CD14-positive monocyte (primary cell): ENCODE measurements around the gene POU6F2. TPM values are rescaled to one million over a fixed set of nuclear protein-coding genes. Genes with fewer than 3 reads are reported as not detected.

Experiments used
- DNase-seq, 3 donors: peaks; one replicate each; pipeline ENCODE4 v3.0.0-alpha.2; 2011 to 2022
- H2AFZ ChIP-seq: 2 replicates; pipeline ENCODE4 v1.6.0; 2012; ENCODE audit warnings: mild to moderate bottlenecking, low read depth, low read length, inconsistent platforms; ENCODE audit not compliant: insufficient read depth, poor library complexity, severe bottlenecking
- H3K27ac ChIP-seq, 2 donors: 1 replicate in 1 of 2; 2 replicates in 1 of 2; pipeline ENCODE4 v1.5.1; 2012 to 2013; ENCODE audit warnings: low read length in 2 of 2, control low read depth in 1 of 2, inconsistent platforms in 1 of 2, low read depth in 1 of 2, mild to moderate bottlenecking in 1 of 2
- H3K27me3 ChIP-seq, 2 donors: one replicate each; pipeline versions ENCODE4 v1.6.0 to v1.6.1; 2011 to 2013; ENCODE audit warnings: low read length in 2 of 2; ENCODE audit not compliant: control insufficient read depth in 2 of 2, insufficient read depth in 2 of 2
- H3K36me3 ChIP-seq, 2 donors: replicated peaks in 1 of 2; 1 replicate in 1 of 2; 2 replicates in 1 of 2; pipeline versions ENCODE4 v1.5.1 to v1.6.1; 2012 to 2013; ENCODE audit warnings: low read length in 2 of 2, control low read depth in 1 of 2, inconsistent platforms in 1 of 2, mild to moderate bottlenecking in 1 of 2; ENCODE audit not compliant: insufficient read depth in 2 of 2, control insufficient read depth in 1 of 2
- H3K4me1 ChIP-seq, 2 donors: 1 replicate in 1 of 2; 2 replicates in 1 of 2; pipeline versions ENCODE4 v1.5.1 to v1.6.1; 2012 to 2013; ENCODE audit warnings: low read length in 2 of 2, control low read depth in 1 of 2, inconsistent platforms in 1 of 2, mild to moderate bottlenecking in 1 of 2, moderate library complexity in 1 of 2; ENCODE audit not compliant: insufficient read depth in 2 of 2, control insufficient read depth in 1 of 2
- H3K4me2 ChIP-seq: replicated peaks from 2 replicates; pipeline ENCODE3; 2012; ENCODE audit warnings: low read length, moderate library complexity, mild to moderate bottlenecking; ENCODE audit not compliant: poor library complexity, severe bottlenecking; ENCODE audit errors: extremely low read depth
- H3K4me3 ChIP-seq, 3 experiments: fragments of 200-600 bp in 1 of 3; sonication (generic) in 1 of 3; replicated peaks in 1 of 3; 1 replicate in 2 of 3; 2 replicates in 1 of 3; pipeline ENCODE4 v1.5.1; 2011 to 2013; ENCODE audit warnings: low read length in 3 of 3, mild to moderate bottlenecking in 3 of 3, control low read depth in 2 of 3, low read depth in 2 of 3, inconsistent platforms in 1 of 3, moderate library complexity in 1 of 3
- H3K79me2 ChIP-seq: 2 replicates; pipeline ENCODE4 v1.6.0; 2012; ENCODE audit warnings: mild to moderate bottlenecking, control low read depth, inconsistent platforms, low read length, moderate library complexity; ENCODE audit not compliant: insufficient read depth
- H3K9ac ChIP-seq: 2 replicates; pipeline ENCODE4 v1.6.0; 2017; ENCODE audit warnings: low read length, mild to moderate bottlenecking; ENCODE audit not compliant: insufficient read depth, poor library complexity, severe bottlenecking
- H3K9me3 ChIP-seq, 2 donors: replicated peaks in 1 of 2; 1 replicate in 1 of 2; 2 replicates in 1 of 2; pipeline versions ENCODE4 v1.5.1 to v1.6.1; 2012 to 2013; ENCODE audit warnings: low read length in 2 of 2, control low read depth in 1 of 2; ENCODE audit not compliant: control insufficient read depth in 1 of 2, insufficient read depth in 1 of 2
- H4K20me1 ChIP-seq: 2 replicates; pipeline ENCODE4 v1.6.0; 2012; ENCODE audit warnings: mild to moderate bottlenecking, low read length, control low read depth, moderate library complexity; ENCODE audit not compliant: insufficient read depth
- H3K27ac Mint-ChIP-seq, 7 donors: one replicate each; pipeline ENCODE4 v1.8.0; 2020; ENCODE audit warnings: mild to moderate bottlenecking in 7 of 7, mixed read lengths in 7 of 7, moderate library complexity in 6 of 7, inconsistent platforms in 2 of 7
- H3K27me3 Mint-ChIP-seq, 3 donors: one replicate each; pipeline ENCODE4 v1.8.0; 2021 to 2022; ENCODE audit warnings: low read depth in 3 of 3, mild to moderate bottlenecking in 3 of 3, mixed read lengths in 3 of 3, moderate library complexity in 3 of 3, inconsistent platforms in 1 of 3
- H3K36me3 Mint-ChIP-seq, 2 donors: one replicate each; pipeline ENCODE4 v1.8.0; 2020; ENCODE audit warnings: mixed read lengths in 2 of 2, inconsistent platforms in 1 of 2, mild to moderate bottlenecking in 1 of 2
- H3K4me1 Mint-ChIP-seq: one replicate; pipeline ENCODE4 v1.8.0; 2020; ENCODE audit warnings: mild to moderate bottlenecking, mixed read lengths
- H3K4me3 Mint-ChIP-seq, 2 donors: one replicate each; pipeline ENCODE4 v1.8.0; 2020; ENCODE audit warnings: mild to moderate bottlenecking in 2 of 2, mixed read lengths in 2 of 2, moderate library complexity in 1 of 2
- H3K9me3 Mint-ChIP-seq, 7 donors: one replicate each; pipeline ENCODE4 v1.8.0; 2020 to 2022; ENCODE audit warnings: mixed read lengths in 7 of 7, mild to moderate bottlenecking in 6 of 7, moderate library complexity in 6 of 7, inconsistent platforms in 2 of 7
- WGBS: methylation state at CpG from one replicate; pipeline ENCODE4 v1.1.5; 2013; ENCODE audit warnings: missing lambda C conversion rate; ENCODE audit not compliant: insufficient coverage; 5-methylcytosine and 5-hydroxymethylcytosine counted together
- intact Hi-C, 2 donors: fragments of 100-400 bp; cut with micrococcal nuclease; formaldehyde crosslinking; loops; one replicate each; pipeline versions ENCODE4 v1.15.0 to v1.15.1; 2023
- polyA plus RNA-seq, 3 donors: library from polyadenylated mRNA; depleted of rRNA in 1 of 3; unstranded in 2 of 3; stranded (reverse) in 1 of 3; fragments of 300-500 nt in 2 of 3; fragments of >200 nt in 1 of 3; fragmentation: Illumina TruSeq in 2 of 3; gene quantifications; 1 replicate in 2 of 3; 2 replicates in 1 of 3; pipeline ENCODE4 v1.2.3, GENCODE V29; 2012 to 2021
- TF ChIP-seq, protein P1 (sequence below): fragments of 200-600 bp; IDR thresholded peaks from one replicate; pipeline ENCODE4 v1.8.0; 2022; ENCODE audit warnings: antibody characterized with exemption, mild to moderate bottlenecking

The POU6F2 gene
- polyA plus RNA-seq, 3 donors, result not detected

GRCh38 chr7:39461263-39461820, 483.6 kb downstream of the POU6F2 start:
- no CpG with 5 or more reads among the region's 4 CpGs for WGBS
- TF ChIP-seq, protein P1, sequence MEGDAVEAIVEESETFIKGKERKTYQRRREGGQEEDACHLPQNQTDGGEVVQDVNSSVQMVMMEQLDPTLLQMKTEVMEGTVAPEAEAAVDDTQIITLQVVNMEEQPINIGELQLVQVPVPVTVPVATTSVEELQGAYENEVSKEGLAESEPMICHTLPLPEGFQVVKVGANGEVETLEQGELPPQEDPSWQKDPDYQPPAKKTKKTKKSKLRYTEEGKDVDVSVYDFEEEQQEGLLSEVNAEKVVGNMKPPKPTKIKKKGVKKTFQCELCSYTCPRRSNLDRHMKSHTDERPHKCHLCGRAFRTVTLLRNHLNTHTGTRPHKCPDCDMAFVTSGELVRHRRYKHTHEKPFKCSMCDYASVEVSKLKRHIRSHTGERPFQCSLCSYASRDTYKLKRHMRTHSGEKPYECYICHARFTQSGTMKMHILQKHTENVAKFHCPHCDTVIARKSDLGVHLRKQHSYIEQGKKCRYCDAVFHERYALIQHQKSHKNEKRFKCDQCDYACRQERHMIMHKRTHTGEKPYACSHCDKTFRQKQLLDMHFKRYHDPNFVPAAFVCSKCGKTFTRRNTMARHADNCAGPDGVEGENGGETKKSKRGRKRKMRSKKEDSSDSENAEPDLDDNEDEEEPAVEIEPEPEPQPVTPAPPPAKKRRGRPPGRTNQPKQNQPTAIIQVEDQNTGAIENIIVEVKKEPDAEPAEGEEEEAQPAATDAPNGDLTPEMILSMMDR, result no peak
- H3K27me3 ChIP-seq, result no peaks in the 10 kb centered on the region
- H3K4me1 ChIP-seq, result no peaks in the 10 kb centered on the region
- no peak overlapping the region for H2AFZ ChIP-seq
- Mint-ChIP-seq H3K4me3 (no peak overlapping the region), H3K4me1 (peaks cover 9% of the 10 kb centered on the region), H3K9me3 (no peaks in the 10 kb centered on the region), H3K36me3 (no peaks in the 10 kb centered on the region), H3K27ac (no peak overlapping the region), H3K27me3 (peaks cover 4 to 6% (median 5%) of the 10 kb centered on the region in 3 donors)
- intact Hi-C loops, result no loop called here
- DNase-seq, result no peak
- no peak overlapping the region for H3K4me3 ChIP-seq
- H3K27ac ChIP-seq, result no peak overlapping the region
- H3K79me2 ChIP-seq, result no peaks in the 10 kb centered on the region
- no peaks in the 10 kb centered on the region for H3K9me3 ChIP-seq
- no peak overlapping the region for H3K4me2 ChIP-seq
- H4K20me1 ChIP-seq, result no peaks in the 10 kb centered on the region
- H3K9ac ChIP-seq, result no peak overlapping the region
- H3K36me3 ChIP-seq, result no peaks in the 10 kb centered on the region

DNA sequence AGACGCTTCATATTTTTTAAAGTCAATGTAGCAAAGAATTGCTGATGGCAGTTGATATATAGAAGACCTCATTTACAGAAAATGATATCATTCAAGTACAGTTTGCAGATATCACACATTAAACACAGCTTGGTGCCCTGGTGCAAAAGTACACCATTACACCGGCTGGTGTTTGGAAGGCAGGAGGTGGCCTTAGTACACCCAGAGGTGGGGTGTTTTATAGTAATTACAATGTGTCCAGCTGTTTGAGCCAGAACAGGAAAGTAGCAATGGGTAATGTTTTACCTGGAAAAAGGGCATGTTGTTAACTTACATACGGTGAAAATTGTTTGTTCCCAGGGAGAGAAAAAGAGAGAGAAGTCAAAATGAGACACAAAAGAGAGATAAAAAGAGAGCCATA, 485.5 kb downstream of the POU6F2 start:
- Histone ChIP-seq H3K4me3 (no peak overlapping the region), H4K20me1 (no peaks in the 10 kb centered on the region), H3K4me1 (no peaks in the 10 kb centered on the region), H3K4me2 (no peak overlapping the region), H3K79me2 (no peaks in the 10 kb centered on the region), H3K36me3 (no peaks in the 10 kb centered on the region), H3K27me3 (no peaks in the 10 kb centered on the region), H3K9me3 (no peaks in the 10 kb centered on the region), H3K9ac (no peak overlapping the region), H2AFZ (no peak overlapping the region), H3K27ac (no peak overlapping the region)
- H3K27ac Mint-ChIP-seq, result no peak overlapping the region
- TF ChIP-seq, protein P1, result no peak
- peaks cover 9% of the 10 kb centered on the region for H3K4me1 Mint-ChIP-seq
- no peak overlapping the region for H3K4me3 Mint-ChIP-seq
- intact Hi-C loops, result no loop called here
- H3K27me3 Mint-ChIP-seq, result peaks cover 4 to 7% (median 6%) of the 10 kb centered on the region in 3 donors
- DNase-seq, result no peak
- WGBS, result 88% methylated on average over 1 of the region's 3 CpGs
- H3K9me3 Mint-ChIP-seq, result no peaks in the 10 kb centered on the region
- no peaks in the 10 kb centered on the region for H3K36me3 Mint-ChIP-seq
